OCI-LY3 (cell line): ENCODE data around the gene EHBP1L1.
A peak's percentile ranks its signal among the peaks of the same experiment; 100 is the strongest.

Source experiments
- H2AFZ ChIP-seq: fragments of 200-600, 300-600 bp; shearing (Covaris generic); 2 replicates; pipeline ENCODE4 v1.6.0; 2014; ENCODE audit warnings: antibody characterized with exemption, low read depth, low read length
- H3K27ac ChIP-seq: fragments of 200-600, 300-600 bp; sonication (generic); 2 replicates; pipeline ENCODE4 v1.5.1; 2014; ENCODE audit warnings: mild to moderate bottlenecking, low read length, moderate library complexity, mixed read lengths
- H3K27me3 ChIP-seq: fragments of 200-600, 300-600 bp; sonication (generic); 2 replicates; pipeline ENCODE4 v1.6.1; 2014; ENCODE audit warnings: low read depth, low read length, mixed read lengths
- H3K36me3 ChIP-seq: fragments of 200-600, 300-600 bp; sonication (generic); replicated peaks from 2 replicates; pipeline ENCODE3; 2014; ENCODE audit warnings: low read depth, low read length, mixed read lengths
- H3K4me1 ChIP-seq: fragments of 300-600, 200-600 bp; sonication (generic); 2 replicates; pipeline ENCODE4 v1.6.1; 2014; ENCODE audit warnings: low read length, mixed read lengths
- H3K4me2 ChIP-seq: fragments of 200-600, 300-600 bp; sonication (generic); 2 replicates; pipeline ENCODE4 v1.6.1; 2014; ENCODE audit warnings: low read length, mixed read lengths
- H3K4me3 ChIP-seq: fragments of 300-600, 200-600 bp; sonication (generic); 2 replicates; pipeline ENCODE4 v1.5.1; 2014; ENCODE audit warnings: antibody characterized with exemption, mild to moderate bottlenecking, low read length, moderate library complexity
- H3K79me2 ChIP-seq: fragments of 300-600, 200-600 bp; shearing (Covaris generic); 2 replicates; pipeline ENCODE4 v1.6.1; 2014; ENCODE audit warnings: mild to moderate bottlenecking, low read length, mixed read lengths
- H3K9ac ChIP-seq: fragments of 300-600, 200-600 bp; shearing (Covaris generic); 2 replicates; pipeline ENCODE4 v1.6.0; 2014; ENCODE audit warnings: mild to moderate bottlenecking, low read length, moderate library complexity
- H3K9me3 ChIP-seq: fragments of 200-600, 300-600 bp; shearing (Covaris generic); 2 replicates; pipeline ENCODE4 v1.6.1; 2014; ENCODE audit warnings: low read length, mixed read lengths; ENCODE audit not compliant: insufficient read depth
- H4K20me1 ChIP-seq: fragments of 200-600, 300-600 bp; sonication (generic); 2 replicates; pipeline ENCODE4 v1.6.1; 2016; ENCODE audit warnings: low read length, mixed read lengths; ENCODE audit not compliant: insufficient read depth
- EZH2phosphoT487 ChIP-seq: fragments of 200-600 bp; shearing (Covaris generic); IDR thresholded peaks from 2 replicates; pipeline ENCODE4 v1.6.1; 2018; ENCODE audit warnings: antibody characterized with exemption, mixed run types, low read depth
- TF ChIP-seq, protein P1 (sequence below): fragments of 200-600, 300-600 bp; sonication (generic); IDR thresholded peaks from 2 replicates; pipeline ENCODE4 v1.5.1; 2014; ENCODE audit warnings: antibody characterized with exemption, low read length, low read depth

The EHBP1L1 gene

DNA sequence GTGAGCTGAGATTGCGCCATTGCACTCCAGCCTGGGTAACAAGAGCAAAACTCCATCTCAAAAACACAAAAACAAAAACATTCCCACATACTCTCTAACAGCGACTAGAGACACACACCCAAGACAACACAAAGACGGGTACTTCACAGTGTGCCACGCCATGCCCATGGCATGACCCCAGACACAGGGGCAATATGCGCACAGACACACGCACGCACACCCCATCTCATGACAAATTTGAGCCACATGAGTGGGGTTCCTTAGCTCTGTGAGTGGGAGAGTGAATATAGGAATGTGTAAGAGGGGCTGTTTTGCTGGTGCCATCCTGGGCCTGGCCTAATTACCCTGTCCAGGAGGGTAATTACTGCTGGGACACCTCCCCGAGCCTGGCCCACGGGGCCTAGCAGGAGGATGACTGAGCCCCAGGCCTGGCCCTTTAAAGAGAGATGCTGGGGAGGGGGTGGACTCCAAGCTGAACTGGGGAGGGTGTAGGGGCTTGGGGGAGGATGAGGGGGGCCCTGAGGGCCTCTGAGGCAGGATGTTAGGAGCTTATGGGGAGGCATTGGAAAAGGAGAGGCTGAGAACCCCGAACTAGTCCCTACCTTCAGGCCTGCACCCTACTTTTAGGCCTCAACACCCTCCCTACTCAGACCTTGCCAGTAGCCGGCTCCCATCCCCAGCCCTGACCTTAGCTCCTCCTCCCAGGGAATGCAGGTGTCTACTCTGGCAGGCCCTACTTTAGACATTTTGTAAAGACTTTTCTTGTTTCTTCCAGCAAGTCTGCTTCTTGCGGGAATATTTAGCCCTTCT is 19.2 kb upstream of the EHBP1L1 start:
- TF ChIP-seq, protein P1, sequence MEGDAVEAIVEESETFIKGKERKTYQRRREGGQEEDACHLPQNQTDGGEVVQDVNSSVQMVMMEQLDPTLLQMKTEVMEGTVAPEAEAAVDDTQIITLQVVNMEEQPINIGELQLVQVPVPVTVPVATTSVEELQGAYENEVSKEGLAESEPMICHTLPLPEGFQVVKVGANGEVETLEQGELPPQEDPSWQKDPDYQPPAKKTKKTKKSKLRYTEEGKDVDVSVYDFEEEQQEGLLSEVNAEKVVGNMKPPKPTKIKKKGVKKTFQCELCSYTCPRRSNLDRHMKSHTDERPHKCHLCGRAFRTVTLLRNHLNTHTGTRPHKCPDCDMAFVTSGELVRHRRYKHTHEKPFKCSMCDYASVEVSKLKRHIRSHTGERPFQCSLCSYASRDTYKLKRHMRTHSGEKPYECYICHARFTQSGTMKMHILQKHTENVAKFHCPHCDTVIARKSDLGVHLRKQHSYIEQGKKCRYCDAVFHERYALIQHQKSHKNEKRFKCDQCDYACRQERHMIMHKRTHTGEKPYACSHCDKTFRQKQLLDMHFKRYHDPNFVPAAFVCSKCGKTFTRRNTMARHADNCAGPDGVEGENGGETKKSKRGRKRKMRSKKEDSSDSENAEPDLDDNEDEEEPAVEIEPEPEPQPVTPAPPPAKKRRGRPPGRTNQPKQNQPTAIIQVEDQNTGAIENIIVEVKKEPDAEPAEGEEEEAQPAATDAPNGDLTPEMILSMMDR: no peak
- no peak for TF ChIP-seq EZH2phosphoT487
- H3K4me1 ChIP-seq: peaks cover 13% of the 10 kb centered on the region
- H3K4me3 ChIP-seq: no peak overlapping the region
- no peaks in the 10 kb centered on the region for H4K20me1 ChIP-seq
- no peaks in the 10 kb centered on the region for H3K79me2 ChIP-seq
- peaks cover 9% of the 10 kb centered on the region for H3K27me3 ChIP-seq
- no peak overlapping the region for H3K9ac ChIP-seq
- no peaks in the 10 kb centered on the region for H3K36me3 ChIP-seq
- no peaks in the 10 kb centered on the region for H3K9me3 ChIP-seq
- H2AFZ ChIP-seq: no peak overlapping the region
- H3K4me2 ChIP-seq: no peak overlapping the region
- no peak overlapping the region for H3K27ac ChIP-seq

DNA sequence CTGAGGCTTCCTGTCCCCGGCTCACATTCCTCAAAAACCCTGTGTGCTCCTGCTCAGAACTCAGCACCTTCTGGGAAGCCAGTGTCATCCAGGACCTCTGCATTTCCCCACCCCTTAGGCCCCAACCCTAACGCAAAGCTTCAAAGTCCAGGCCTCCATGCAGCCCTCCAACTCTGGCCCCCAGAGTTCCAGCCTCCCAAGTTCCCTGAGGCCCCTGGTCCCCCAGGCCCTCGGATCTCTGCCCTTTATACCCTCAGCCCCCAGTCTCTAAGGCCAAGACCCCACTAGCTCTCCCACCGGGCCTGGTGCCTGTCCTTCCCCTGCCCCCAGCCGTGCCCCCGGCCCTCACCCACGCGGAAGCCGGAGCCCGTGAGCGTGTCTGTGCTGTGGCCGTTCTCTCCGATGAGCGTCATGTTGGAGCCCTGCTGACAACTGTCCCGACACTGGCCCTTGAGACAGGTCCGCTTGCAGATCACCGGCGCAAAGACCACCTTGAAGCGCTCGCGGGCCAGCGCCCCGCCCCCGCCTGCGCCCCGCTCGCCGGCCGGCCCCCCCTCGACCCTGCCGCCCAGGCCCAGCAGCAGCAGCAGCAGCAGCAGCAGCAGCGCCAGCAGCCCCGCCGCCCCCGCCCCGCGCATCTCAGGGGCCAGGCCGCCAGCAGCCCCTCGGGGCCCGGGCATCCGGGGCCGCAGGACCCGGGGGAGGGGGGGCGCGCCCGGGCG is 18.4 kb upstream of the EHBP1L1 start:
- no peak overlapping the region for H2AFZ ChIP-seq
- H3K9ac ChIP-seq: peak overlapping the region; percentile 69
- no peak for TF ChIP-seq EZH2phosphoT487
- H3K4me1 ChIP-seq: peaks cover 7% of the 10 kb centered on the region
- H4K20me1 ChIP-seq: no peaks in the 10 kb centered on the region
- H3K27me3 ChIP-seq: peaks cover 9% of the 10 kb centered on the region
- H3K36me3 ChIP-seq: no peaks in the 10 kb centered on the region
- H3K4me3 ChIP-seq: peak overlapping the region; percentile 80
- H3K79me2 ChIP-seq: no peaks in the 10 kb centered on the region
- no peaks in the 10 kb centered on the region for H3K9me3 ChIP-seq
- H3K27ac ChIP-seq: no peak overlapping the region
- peak overlapping the region; percentile 83 for H3K4me2 ChIP-seq

DNA sequence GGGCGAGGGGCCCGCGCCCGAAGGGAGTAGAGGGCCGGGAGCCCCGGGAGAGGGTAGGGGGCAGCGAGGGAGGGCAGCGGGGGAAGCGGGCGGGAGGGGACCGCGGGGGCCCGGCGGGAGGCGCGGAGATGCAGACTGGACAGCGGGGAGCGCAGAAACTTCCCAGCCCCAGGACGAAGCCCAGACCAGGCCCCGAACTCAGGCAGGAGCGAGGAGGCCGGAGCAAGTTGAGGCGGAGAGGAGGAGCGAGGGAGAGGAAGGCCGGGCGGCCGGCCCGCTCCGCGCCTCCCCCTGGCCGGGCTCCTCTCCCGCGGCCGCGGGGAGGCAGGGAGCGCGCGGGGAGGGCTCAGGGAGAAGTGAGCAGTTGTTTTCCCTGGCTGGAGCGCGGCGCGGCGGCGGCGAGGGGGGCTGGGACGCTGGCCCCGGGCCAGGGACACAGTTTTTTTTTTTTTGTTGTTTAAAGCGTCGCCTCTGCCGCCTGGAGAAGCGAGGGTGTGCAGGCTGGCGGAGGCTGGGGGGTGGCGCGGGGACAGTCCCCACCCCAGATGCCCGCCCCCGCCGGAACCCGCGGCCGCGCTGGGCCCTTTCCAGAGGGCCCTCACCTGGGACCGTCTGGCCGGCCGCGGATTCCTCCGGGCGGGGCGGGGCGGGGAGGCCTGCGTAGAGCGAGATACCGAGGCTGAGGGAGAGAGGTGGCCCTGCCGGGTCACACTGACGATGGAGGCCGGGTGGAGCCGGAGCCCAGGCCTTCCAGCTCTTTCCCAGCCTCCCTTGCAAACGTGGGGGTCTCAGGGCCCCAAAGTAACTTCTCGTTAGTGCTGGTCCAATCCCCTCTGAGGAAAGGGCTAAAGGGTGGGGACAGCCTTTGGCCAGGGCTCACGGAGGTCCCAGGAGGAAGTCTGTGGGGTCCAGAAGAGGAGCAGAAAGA is 17.6 kb upstream of the EHBP1L1 start, which contains the start of gene LTBP3:
TSS of gene LTBP3 (minus strand) at position 358 of the 928 bp plus-strand sequence. CDS start 400 bp downstream, outside the sequence.
- Histone ChIP-seq H3K4me2 (peak within 1 kb of the TSS; percentile 83), H3K36me3 (no peaks in the 10 kb centered on the region), H3K4me1 (peaks cover 12% of the 10 kb centered on the region), H3K9ac (peak within 1 kb of the TSS; percentile 69), H4K20me1 (no peaks in the 10 kb centered on the region), H3K27ac (no peak within 1 kb of the TSS), H3K27me3 (peaks cover 9% of the 10 kb centered on the region), H2AFZ (peak within 1 kb of the TSS; percentile 64), H3K4me3 (peak within 1 kb of the TSS; percentile 80), H3K79me2 (no peaks in the 10 kb centered on the region), H3K9me3 (no peaks in the 10 kb centered on the region)
- TF ChIP-seq, protein P1: no peak
- no peak for TF ChIP-seq EZH2phosphoT487

DNA sequence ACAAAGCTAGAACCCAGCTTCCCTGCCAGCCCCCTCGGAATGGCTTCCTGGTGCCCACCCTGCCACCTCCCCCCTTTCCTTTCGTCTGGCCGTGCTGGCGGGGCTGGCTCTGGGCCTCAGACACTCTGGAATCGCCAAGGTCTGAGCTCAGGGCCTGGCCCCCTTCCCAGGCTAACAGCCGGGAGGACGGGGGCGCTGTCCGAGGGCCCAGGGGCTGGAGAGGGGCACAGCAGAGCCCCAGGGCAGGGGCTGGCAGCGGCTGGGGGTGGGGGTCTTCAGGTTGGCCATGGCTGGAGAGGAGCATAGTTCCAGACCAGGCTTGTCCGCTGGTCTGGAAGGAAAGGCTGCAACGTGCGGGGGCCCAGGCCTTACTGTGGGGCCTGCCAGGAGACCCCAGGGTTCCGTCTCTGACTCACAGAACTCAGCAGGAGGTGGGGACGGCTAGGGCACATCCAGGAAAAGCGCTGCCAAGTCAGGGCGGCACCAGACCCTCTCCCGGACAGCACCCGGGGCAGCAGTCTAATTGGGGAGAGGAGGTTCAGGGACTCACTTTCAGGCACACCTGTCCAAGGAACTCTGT is 16.8 kb upstream of the EHBP1L1 start:
- Histone ChIP-seq H3K27ac (no peak overlapping the region), H3K4me2 (peak overlapping the region; percentile 83), H3K4me1 (peaks cover 14% of the 10 kb centered on the region), H2AFZ (peak overlapping the region; percentile 64), H3K27me3 (peaks cover 9% of the 10 kb centered on the region), H3K36me3 (no peaks in the 10 kb centered on the region), H3K4me3 (peak overlapping the region; percentile 80), H3K9me3 (no peaks in the 10 kb centered on the region), H3K79me2 (no peaks in the 10 kb centered on the region), H3K9ac (peak overlapping the region; percentile 69), H4K20me1 (no peaks in the 10 kb centered on the region)
- TF ChIP-seq EZH2phosphoT487: no peak
- TF ChIP-seq, protein P1: no peak
